Naive thymus-derived CD4-positive, alpha-beta T cell (primary cell): Measurements from ENCODE around the gene HOXB5. TPM values are rescaled to one million over a fixed set of nuclear protein-coding genes. Genes with fewer than 3 reads are reported as not detected.
A peak's percentile ranks its signal among the peaks of the same experiment; 100 is the strongest.

Experiments
- ATAC-seq: fragments of 150-1000 bp; cut with Tn5 transposase; 2 replicates; pipeline ENCODE4 v1.10.0; 2021; ENCODE audit warnings: mild to moderate bottlenecking, moderate library complexity
- CTCF ChIA-PET: fragments of 350-600 bp; sonication (Branson Sonifier 250); formaldehyde crosslinking; loops from one replicate; lab custom pipeline; 2021; ENCODE audit warnings: antibody characterized with exemption; lab: Charles Lee
- POLR2A ChIA-PET: fragments of 350-600 bp; sonication (Branson Sonifier 250); formaldehyde crosslinking; loops from one replicate; lab custom pipeline; 2021; ENCODE audit warnings: antibody characterized with exemption, inconsistent platforms; lab: Charles Lee
- DNase-seq, 9 donors: peaks; one replicate each; pipeline versions ENCODE4 v3.0.0 to v3.0.0-alpha.2; 2020 to 2022; ENCODE audit warnings: mixed read lengths in 1 of 9
- H3K27ac ChIP-seq: one replicate; pipeline ENCODE4 v1.7.0; 2013; ENCODE audit warnings: mild to moderate bottlenecking, low read depth, low read length, moderate library complexity
- H3K27me3 ChIP-seq, 2 donors: one replicate each; pipeline ENCODE4 v1.7.0; 2013; ENCODE audit warnings: low read length in 2 of 2, mild to moderate bottlenecking in 2 of 2, moderate library complexity in 2 of 2; ENCODE audit not compliant: control insufficient read depth in 2 of 2, insufficient read depth in 2 of 2
- H3K36me3 ChIP-seq, 3 experiments: 1 replicate in 2 of 3; 2 replicates in 1 of 3; pipeline ENCODE4 v1.7.0; 2013; ENCODE audit warnings: low read length in 3 of 3, mild to moderate bottlenecking in 3 of 3, moderate library complexity in 1 of 3; ENCODE audit not compliant: insufficient read depth in 3 of 3, control insufficient read depth in 2 of 3
- H3K4me1 ChIP-seq, 2 donors: one replicate each; pipeline ENCODE4 v1.7.0; 2013; ENCODE audit warnings: low read length in 2 of 2, mild to moderate bottlenecking in 2 of 2, moderate library complexity in 1 of 2; ENCODE audit not compliant: control insufficient read depth in 2 of 2, insufficient read depth in 2 of 2
- H3K4me3 ChIP-seq: 2 replicates; pipeline ENCODE4 v1.7.0; 2013; ENCODE audit warnings: mild to moderate bottlenecking, low read length
- H3K9me3 ChIP-seq, 3 experiments: 1 replicate in 2 of 3; 2 replicates in 1 of 3; pipeline ENCODE4 v1.7.0; 2013; ENCODE audit warnings: low read length in 3 of 3; ENCODE audit not compliant: control insufficient read depth in 2 of 3
- H3K27ac Mint-ChIP-seq, 9 donors: one replicate each; pipeline ENCODE4 v1.8.0; 2020 to 2022; ENCODE audit warnings: mixed read lengths in 9 of 9, mild to moderate bottlenecking in 8 of 9, moderate library complexity in 5 of 9, inconsistent platforms in 2 of 9
- H3K27me3 Mint-ChIP-seq, 5 donors: one replicate each; pipeline ENCODE4 v1.8.0; 2021 to 2022; ENCODE audit warnings: mixed read lengths in 5 of 5, mild to moderate bottlenecking in 1 of 5
- H3K36me3 Mint-ChIP-seq, 5 donors: one replicate each; pipeline ENCODE4 v1.8.0; 2020 to 2022; ENCODE audit warnings: mixed read lengths in 5 of 5, mild to moderate bottlenecking in 3 of 5, inconsistent platforms in 1 of 5
- H3K4me1 Mint-ChIP-seq, 7 donors: one replicate each; pipeline ENCODE4 v1.8.0; 2020 to 2022; ENCODE audit warnings: mixed read lengths in 7 of 7, mild to moderate bottlenecking in 3 of 7, inconsistent platforms in 1 of 7
- H3K4me3 Mint-ChIP-seq, 10 donors: one replicate each; pipeline ENCODE4 v1.8.0; 2020 to 2022; ENCODE audit warnings: mild to moderate bottlenecking in 10 of 10, mixed read lengths in 10 of 10, moderate library complexity in 6 of 10, inconsistent platforms in 2 of 10
- H3K9me3 Mint-ChIP-seq, 11 donors: one replicate each; pipeline ENCODE4 v1.8.0; 2020 to 2022; ENCODE audit warnings: mixed read lengths in 11 of 11, mild to moderate bottlenecking in 4 of 11, inconsistent platforms in 1 of 11, moderate library complexity in 1 of 11
- intact Hi-C, 2 donors: fragments of 100-400 bp; cut with micrococcal nuclease; formaldehyde crosslinking; loops; one replicate each; pipeline ENCODE4 v1.15.1; 2023
- polyA plus RNA-seq, 2 donors: library from polyadenylated mRNA; unstranded; fragments of 300-500 nt; fragmentation: Illumina TruSeq; gene quantifications; one replicate each; pipeline ENCODE4 v1.2.3, GENCODE V29; 2021
- total RNA-seq, 6 experiments: library from RNA in 5 of 6; stranded (reverse) in 5 of 6; gene quantifications; 1 replicate in 5 of 6; 2 replicates in 1 of 6; pipeline ENCODE4 v1.2.3 and lab custom pipeline; 2021 to 2026

The HOXB5 gene
- total and polyA plus RNA-seq, 7 experiments from 2014 or later, result not detected

DNA sequence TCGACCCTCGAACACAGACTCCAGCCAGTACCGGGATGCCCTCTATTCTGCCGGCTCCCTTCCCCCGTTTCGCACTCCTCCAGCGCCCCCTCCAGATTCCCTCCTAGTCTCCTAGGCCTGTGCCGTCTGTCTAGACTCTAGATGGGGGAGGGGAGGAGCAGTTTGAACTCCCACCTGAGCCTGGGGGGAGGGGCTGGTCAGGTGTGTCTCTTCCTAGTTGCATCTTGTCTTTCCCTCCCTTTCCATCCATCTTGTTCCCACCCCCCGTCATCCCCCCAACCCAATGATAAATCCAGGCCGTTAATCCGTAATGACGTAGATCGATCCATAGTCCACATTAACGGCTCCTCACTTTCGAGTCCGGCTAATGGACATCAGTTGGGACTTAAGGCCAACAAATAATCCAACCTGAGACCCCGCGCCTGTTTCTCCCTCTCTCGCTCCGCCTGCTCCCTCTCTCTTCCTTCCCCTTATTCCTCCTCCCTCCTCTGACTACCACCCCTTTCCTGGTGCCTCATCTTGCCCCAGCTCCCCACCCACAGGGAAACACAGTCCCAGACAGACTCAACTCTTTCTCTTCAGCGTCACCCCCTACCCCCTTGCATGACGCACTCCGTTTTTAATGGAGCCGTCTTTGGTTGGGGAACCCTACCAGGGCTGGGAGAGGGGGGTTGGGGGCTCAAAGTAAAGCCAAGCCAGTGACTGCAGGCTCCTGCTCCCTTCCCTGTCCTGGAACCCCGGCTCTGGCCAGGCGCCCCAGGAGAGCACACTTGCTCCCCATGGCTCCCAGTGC lies 3.4 kb upstream of the HOXB5 start:
- Mint-ChIP-seq H3K27ac (peak overlapping the region in 3 of 9 donors; percentile 31 to 46 (median 32)), H3K36me3 (peaks cover 0 to 3% (median 0%) of the 10 kb centered on the region in 5 donors), H3K4me3 (peak overlapping the region; percentile 71 to 90 (median 84)), H3K27me3 (peaks cover 92 to 97% (median 93%) of the 10 kb centered on the region in 5 donors), H3K4me1 (peaks cover 34 to 60% (median 46%) of the 10 kb centered on the region in 7 donors), H3K9me3 (no peaks in the 10 kb centered on the region)
- peak overlapping the region; percentile 53 for H3K4me3 ChIP-seq
- POLR2A ChIA-PET, result interaction anchor here (0.7 kb wide), 1 partner anchor 221 kb away, joined by 3 read pairs; no protein-coding TSS in a partner anchor
- H3K36me3 ChIP-seq, result no peaks in the 10 kb centered on the region
- H3K27me3 ChIP-seq, result peaks cover 24 to 62% of the 10 kb centered on the region in 2 donors
- H3K9me3 ChIP-seq, result no peaks in the 10 kb centered on the region
- DNase-seq (no peak), ATAC-seq (no peak)
- H3K27ac ChIP-seq, result no peak overlapping the region
- CTCF ChIA-PET, result interaction anchor here (0.6 to 1.0 kb wide), 3 partner anchors 16 to 373 kb away, joined by 3 to 4 read pairs (median 3); no protein-coding TSS in a partner anchor
- H3K4me1 ChIP-seq, result peaks cover 37 to 40% of the 10 kb centered on the region in 2 donors
- intact Hi-C loops, result loop anchor here (1.0 to 10.0 kb wide), 2 partner anchors 333 to 422 kb away; no protein-coding TSS in a partner anchor

DNA sequence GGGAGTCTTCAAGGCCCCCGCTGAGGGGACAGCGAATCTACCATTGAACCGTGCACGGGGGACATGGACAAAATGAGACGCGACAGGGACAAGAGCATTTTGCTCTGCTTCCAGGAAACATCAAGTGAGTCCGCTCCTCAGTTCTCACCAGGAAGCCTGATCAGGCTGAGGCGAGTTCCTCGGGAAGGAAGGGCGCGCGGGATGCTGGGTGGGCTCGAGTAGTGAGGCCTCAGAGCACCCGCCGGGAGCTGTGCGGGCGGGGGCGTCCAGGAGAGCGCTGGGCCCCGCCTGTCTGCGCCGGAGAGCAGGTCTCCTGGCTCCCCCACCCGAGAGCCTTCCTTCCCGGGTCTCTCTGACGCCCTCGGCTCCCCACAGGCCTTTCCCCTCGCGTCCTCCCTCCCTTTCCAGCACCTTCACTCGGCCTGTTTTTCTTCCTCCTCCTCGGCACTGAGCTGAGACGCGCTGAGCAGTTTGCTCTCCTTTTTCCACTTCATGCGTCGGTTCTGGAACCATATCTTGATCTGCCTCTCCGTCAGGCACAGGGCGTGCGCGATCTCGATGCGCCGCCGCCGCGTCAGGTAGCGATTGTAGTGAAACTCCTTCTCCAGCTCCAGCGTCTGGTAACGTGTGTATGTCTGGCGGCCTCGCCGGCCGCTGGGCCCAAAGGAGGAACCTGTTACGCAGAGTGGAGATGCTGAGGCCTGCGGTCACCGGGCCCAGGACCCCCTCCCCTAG lies 2.6 kb upstream of the HOXB5 start:
- POLR2A ChIA-PET, result interaction anchor here (0.5 to 0.7 kb wide), 2 partner anchors 52 to 221 kb away, joined by 3 read pairs; no protein-coding TSS in a partner anchor
- Mint-ChIP-seq H3K4me1 (peaks cover 34 to 68% (median 45%) of the 10 kb centered on the region in 7 donors), H3K27me3 (peaks cover 92 to 97% (median 93%) of the 10 kb centered on the region in 5 donors), H3K36me3 (peaks cover 0 to 3% (median 0%) of the 10 kb centered on the region in 5 donors), H3K27ac (peak overlapping the region in 3 of 9 donors; percentile 31 to 46 (median 32)), H3K9me3 (no peaks in the 10 kb centered on the region), H3K4me3 (peak overlapping the region; percentile 45 to 90 (median 82))
- H3K27ac ChIP-seq, result no peak overlapping the region
- peak overlapping the region; percentile 35 for H3K4me3 ChIP-seq
- no peaks in the 10 kb centered on the region for H3K36me3 ChIP-seq
- ATAC-seq (no peak), DNase-seq (peak in 1 of 9 donors; percentile 51)
- peaks cover 37 to 40% of the 10 kb centered on the region in 2 donors for H3K4me1 ChIP-seq
- CTCF ChIA-PET, result interaction anchor here (0.6 to 4.6 kb wide), 5 partner anchors 17 to 372 kb away, joined by 3 to 47 read pairs (median 3); no protein-coding TSS in a partner anchor
- peaks cover 18 to 60% of the 10 kb centered on the region in 2 donors for H3K27me3 ChIP-seq
- no peaks in the 10 kb centered on the region for H3K9me3 ChIP-seq
- intact Hi-C loops, result loop anchor here (1.0 to 10.0 kb wide), 2 partner anchors 332 to 421 kb away; no protein-coding TSS in a partner anchor

DNA sequence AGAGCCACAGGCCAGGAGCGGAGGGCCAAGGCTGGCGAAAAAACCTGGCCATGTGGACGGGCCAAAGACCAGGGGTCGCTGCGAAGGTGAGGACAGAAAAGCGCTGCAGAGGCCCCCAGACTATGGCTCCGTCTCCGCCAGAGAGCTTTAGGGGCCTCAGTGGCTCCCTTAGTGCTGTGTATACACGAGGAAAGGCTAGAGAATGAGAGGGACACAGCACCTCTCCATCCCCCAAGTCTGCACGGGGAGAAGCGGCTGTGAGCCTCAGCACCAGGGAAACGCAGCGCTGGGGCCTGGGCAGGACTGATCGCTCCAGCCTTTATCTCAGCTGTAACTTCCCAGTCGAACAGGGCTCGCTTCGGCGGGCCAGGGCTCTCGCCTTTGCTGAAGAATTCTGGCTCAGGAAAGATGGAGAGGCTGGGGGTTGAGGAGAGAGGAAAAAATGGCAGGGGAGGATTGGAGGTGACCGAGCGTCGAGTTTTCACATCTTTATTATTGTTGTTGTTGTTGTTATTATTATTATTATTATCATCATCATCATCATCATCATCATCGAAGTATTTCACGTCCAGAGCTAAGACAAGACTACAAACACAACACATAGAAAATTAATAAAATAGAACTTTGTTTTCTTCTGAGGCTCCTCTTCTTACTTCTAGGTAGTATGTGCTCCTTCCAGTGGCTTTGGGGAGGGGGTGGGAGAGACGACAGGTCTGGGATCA lies 1.9 kb upstream of the HOXB5 start:
- peak overlapping the region in 9 of 10 donors; percentile 24 to 85 (median 50) for H3K4me3 Mint-ChIP-seq
- CTCF ChIA-PET, result interaction anchor here (0.8 to 4.6 kb wide), 3 partner anchors 257 to 287 kb away, joined by 3 to 47 read pairs (median 3); no protein-coding TSS in a partner anchor
- no peaks in the 10 kb centered on the region for H3K9me3 Mint-ChIP-seq

DNA sequence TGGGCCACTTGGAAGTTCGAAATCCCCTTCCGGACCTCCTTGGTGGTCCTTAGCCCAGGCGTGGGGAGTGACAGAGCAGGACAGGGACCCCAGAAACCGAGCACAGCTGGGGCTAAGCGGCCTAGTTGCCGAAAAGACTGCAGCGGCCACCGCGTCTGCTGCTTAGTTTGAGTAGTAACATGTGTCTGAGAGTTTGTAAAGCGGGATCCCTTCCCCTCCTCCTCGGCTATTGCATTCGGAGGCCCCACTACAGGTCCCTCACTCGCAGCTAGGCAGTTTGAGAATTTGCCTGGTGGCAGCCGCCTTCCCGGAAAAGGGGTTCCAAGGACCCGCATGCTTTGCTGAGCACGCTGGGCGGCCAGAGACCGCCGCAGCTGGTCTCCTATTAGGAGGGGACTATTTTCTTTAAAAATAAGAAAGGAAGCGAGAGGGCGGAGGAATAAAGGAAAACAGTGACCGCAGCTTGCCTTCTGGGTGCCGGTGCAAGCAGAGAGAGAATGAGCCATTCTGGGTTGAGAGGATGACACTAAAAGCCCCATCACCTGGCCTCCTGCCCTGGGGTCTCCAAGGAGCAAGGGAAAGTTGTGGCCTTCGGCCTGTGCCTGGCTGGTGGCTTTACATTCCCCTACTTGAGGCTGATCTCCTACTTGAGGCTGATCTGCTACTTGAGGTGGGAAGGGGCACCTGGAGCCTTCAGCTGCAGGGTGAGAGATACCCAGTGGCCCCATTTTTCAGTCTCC lies 1.1 kb upstream of the HOXB5 start:
- H3K27me3 ChIP-seq, result peaks cover 9 to 56% of the 10 kb centered on the region in 2 donors
- H3K36me3 ChIP-seq, result no peaks in the 10 kb centered on the region
- Mint-ChIP-seq H3K9me3 (no peaks in the 10 kb centered on the region), H3K36me3 (peaks cover 0 to 5% (median 0%) of the 10 kb centered on the region in 5 donors), H3K4me1 (peaks cover 34 to 70% (median 49%) of the 10 kb centered on the region in 7 donors), H3K27ac (no peak overlapping the region), H3K4me3 (peak overlapping the region in 2 of 10 donors; percentile 78 to 85), H3K27me3 (peaks cover 91 to 97% (median 93%) of the 10 kb centered on the region in 5 donors)
- H3K9me3 ChIP-seq, result no peaks in the 10 kb centered on the region
- H3K4me1 ChIP-seq, result peaks cover 37 to 40% of the 10 kb centered on the region in 2 donors
- intact Hi-C loops, result loop anchor here (1.0 to 10.0 kb wide), 7 partner anchors 93 to 569 kb away; no protein-coding TSS in a partner anchor
- CTCF ChIA-PET, result interaction anchor here (0.7 to 4.6 kb wide), 6 partner anchors 210 to 364 kb away, joined by 3 to 47 read pairs (median 3); no protein-coding TSS in a partner anchor
- ATAC-seq, result no peak
- POLR2A ChIA-PET, result interaction anchor here (0.6 to 1.0 kb wide), 2 partner anchors 54 to 285 kb away, joined by 3 read pairs; no protein-coding TSS in a partner anchor
- H3K4me3 ChIP-seq, result no peak overlapping the region
- H3K27ac ChIP-seq, result no peak overlapping the region
- no peak for DNase-seq

More for the DNA sequence above, 1.9 kb upstream of the HOXB5 start:
- no peak for DNase-seq
- Mint-ChIP-seq H3K4me1 (peaks cover 34 to 68% (median 45%) of the 10 kb centered on the region in 7 donors), H3K36me3 (peaks cover 0 to 4% (median 0%) of the 10 kb centered on the region in 5 donors), H3K27ac (no peak overlapping the region), H3K27me3 (peaks cover 91 to 97% (median 93%) of the 10 kb centered on the region in 5 donors)
- Histone ChIP-seq H3K27ac (no peak overlapping the region), H3K27me3 (peaks cover 14 to 62% of the 10 kb centered on the region in 2 donors), H3K36me3 (no peaks in the 10 kb centered on the region), H3K4me1 (peaks cover 37 to 40% of the 10 kb centered on the region in 2 donors), H3K4me3 (no peak overlapping the region), H3K9me3 (no peaks in the 10 kb centered on the region)
- intact Hi-C loops, result loop anchor here in 1 of 2 donors (10.0 kb wide), 1 partner anchor 421 kb away; no protein-coding TSS in a partner anchor
- ATAC-seq, result no peak
- POLR2A ChIA-PET, result interaction anchor here (0.5 to 1.0 kb wide), 3 partner anchors 51 to 286 kb away, joined by 3 read pairs; no protein-coding TSS in a partner anchor

GRCh38 chr17:48593840-48594537 lies 410 bp upstream of the HOXB5 start:
- ChIA-PET POLR2A (interaction anchor here (1.0 to 1.8 kb wide), 4 partner anchors 16 to 258 kb away, joined by 3 to 6 read pairs (median 4); partner anchors contain the start of gene HOXB4), CTCF (interaction anchor here (0.6 to 4.6 kb wide), 20 partner anchors 19 to 378 kb away, joined by 3 to 47 read pairs (median 4); no protein-coding TSS in a partner anchor)
- H3K36me3 ChIP-seq, result no peaks in the 10 kb centered on the region
- peak overlapping the region in 1 of 9 donors; percentile 16 for H3K27ac Mint-ChIP-seq
- peaks cover 6 to 54% of the 10 kb centered on the region in 2 donors for H3K27me3 ChIP-seq
- H3K4me1 Mint-ChIP-seq, result peaks cover 34 to 70% (median 51%) of the 10 kb centered on the region in 7 donors
- peaks cover 0 to 5% (median 0%) of the 10 kb centered on the region in 5 donors for H3K36me3 Mint-ChIP-seq
- peaks cover 89 to 97% (median 93%) of the 10 kb centered on the region in 5 donors for H3K27me3 Mint-ChIP-seq
- H3K9me3 ChIP-seq, result no peaks in the 10 kb centered on the region
- H3K4me1 ChIP-seq, result peaks cover 37 to 40% of the 10 kb centered on the region in 2 donors
- peak overlapping the region; percentile 56 for H3K4me3 ChIP-seq
- H3K4me3 Mint-ChIP-seq, result peak overlapping the region; percentile 75 to 88 (median 81)
- intact Hi-C loops, result loop anchor here (1.0 to 10.0 kb wide), 10 partner anchors 93 to 569 kb away; no protein-coding TSS in a partner anchor
- ATAC-seq (peak; percentile 83), DNase-seq (peak; percentile 67 to 89 (median 80))
- no peak overlapping the region for H3K27ac ChIP-seq
- no peaks in the 10 kb centered on the region for H3K9me3 Mint-ChIP-seq
